GM18520 (cell line): Measurements from ENCODE around the gene ATP1B3.
"Not testable (repeated sequence)": the region's sequence is repeated elsewhere in the genome, so short reads cannot be mapped to it uniquely, and the experiment has no call there.

Experiments
- ATAC-seq: cut with Tn5 transposase; IDR thresholded peaks from one replicate; pipeline ENCODE4 v1.9.1; 2021; ENCODE audit not compliant: unreplicated experiment

Gene ATP1B3

GRCh38 chr3:141876381-141876890 is at the start of gene ATP1B3:
Gene ATP1B3 (plus strand): TSS chr3:141876643. CDS start chr3:141876802, 159 bp downstream.
- peak; percentile 80 for ATAC-seq

DNA sequence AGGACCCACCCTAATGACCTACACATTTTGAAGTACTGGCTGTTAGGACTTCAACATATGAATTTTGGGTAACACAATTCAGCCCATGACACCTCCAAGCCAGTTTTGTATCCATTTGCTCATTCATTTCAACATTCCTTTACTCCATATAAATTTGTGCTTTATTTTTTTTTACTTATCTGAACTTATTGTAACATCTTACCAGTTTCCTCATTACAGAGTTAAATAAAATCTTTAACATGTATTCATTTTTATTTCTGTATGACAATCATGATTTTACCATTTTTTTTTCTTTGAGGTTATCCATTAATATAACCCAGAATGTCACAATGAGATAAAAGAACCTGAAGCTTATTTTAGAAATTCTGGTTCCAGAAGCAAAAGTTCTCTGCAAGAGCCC is 48.0 kb upstream of the ATP1B3 start:
- no peak for ATAC-seq

DNA sequence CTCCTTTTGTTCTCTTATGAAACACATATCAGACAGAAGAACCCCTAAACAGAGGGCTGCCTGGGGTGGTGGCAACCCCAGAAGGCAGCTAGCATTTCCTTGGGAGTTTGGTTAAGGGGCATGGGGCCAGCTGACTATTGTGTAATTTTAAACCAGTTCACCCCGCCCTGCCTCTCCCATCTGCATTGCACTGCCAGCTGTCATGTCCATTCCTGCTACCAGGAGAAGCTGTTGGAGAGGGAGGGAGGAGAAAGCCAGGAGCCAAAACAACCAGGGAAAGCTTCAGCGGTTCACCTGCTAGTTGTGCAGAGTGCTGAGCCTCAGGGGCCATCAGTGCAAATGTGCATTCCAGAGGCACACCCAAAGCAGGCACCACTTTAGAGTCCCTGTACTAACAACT is 47.6 kb upstream of the ATP1B3 start:
- no peak for ATAC-seq

- no peak for ATAC-seq
Measured at GRCh38 chr3:141830508-141830907, 45.9 kb upstream of the ATP1B3 start.

DNA sequence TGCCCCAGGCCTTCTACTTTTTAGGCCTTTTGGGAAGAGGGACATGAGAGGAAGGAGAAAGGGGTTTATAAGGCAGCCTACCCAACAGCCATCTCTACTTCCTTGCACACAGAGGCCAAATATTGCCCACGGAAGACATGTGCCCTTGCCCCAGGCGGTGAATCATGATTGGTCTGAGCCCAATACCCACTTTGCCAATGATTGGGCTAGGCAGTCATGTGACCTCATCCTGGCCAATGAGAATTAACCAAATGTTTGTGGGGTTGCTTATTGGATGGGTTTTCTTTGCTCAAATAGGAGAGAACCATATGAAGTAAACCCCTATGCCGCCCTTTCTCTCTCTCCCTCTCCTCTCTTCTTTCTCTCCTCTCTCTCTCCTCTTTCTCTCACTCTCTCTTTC is 42.2 kb upstream of the ATP1B3 start:
- ATAC-seq, result no peak

DNA sequence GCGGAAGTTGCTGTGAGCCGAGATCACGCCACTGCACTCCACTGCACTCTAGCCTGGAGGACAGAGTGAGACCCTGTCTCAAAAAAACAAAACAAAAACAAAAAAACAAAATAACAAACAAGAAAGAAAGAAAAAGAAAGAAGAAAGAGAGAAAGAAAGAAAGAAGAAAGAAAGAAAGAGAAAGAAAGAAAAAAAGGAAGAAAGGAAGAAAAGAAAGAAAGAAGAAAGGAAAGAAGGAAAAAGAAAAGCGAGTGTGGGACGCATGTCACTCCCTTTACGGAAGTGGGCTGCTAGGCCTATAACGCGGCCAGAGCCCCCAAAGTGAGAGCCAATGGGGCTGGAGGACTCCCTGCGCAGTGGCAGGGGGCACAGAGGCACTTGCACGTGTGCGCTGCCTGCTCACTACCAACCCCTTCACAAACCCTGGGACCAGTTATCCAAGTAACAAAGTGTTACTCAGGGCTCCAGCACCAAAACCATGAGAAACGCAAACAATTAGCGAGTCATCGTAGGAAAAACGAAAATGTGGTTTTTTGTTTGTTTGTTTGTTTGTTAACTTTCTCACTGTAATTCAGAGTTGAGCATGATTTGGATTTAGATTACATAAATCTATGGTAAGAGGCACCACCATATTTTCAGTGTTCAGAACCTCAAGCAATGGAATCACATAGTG is 40.8 kb upstream of the ATP1B3 start:
- no peak for ATAC-seq

- no peak for ATAC-seq
Measured at GRCh38 chr3:141839389-141839788, 37.1 kb upstream of the ATP1B3 start.

DNA sequence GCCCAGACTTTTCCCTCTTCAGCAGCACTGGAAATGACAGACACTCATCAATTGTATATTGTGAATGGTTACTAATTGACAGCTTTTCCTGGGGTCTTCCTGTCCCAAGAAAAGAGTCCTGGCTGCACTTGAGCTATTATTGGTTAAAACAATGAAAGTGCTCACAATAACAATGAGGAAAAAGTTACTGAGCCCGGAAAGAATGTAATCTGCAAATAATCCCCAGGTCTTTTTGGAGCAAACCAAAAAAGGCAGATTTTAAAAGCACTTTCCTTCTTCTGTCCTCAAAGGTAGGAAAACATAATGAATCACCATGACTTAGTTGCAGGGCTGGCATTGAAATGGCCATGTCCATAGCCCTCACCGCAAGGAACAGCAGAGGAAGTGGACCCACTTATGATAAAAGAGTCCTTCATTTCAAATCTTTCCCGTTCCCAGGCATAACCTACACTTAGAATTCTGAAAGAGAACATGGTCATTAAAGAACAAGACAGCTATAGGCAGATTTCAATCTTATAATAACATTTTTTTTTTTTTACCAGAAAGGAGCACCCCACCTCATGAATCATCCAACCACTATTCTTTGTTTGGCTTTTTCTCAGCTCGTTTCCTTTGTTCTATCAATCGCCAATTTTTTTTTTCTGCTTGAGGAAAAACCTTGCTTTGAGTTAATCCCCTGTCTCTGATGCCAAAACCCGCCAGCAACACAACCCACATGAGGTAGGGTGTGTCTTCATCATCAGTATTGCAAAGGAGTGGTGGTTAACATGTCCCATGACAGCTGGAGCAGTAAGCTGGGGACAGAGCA is 35.5 kb upstream of the ATP1B3 start:
- ATAC-seq, result no peak

- no peak for ATAC-seq
Measured at GRCh38 chr3:141844108-141844507, 32.3 kb upstream of the ATP1B3 start.

GRCh38 chr3:141844812-141845211 is 31.6 kb upstream of the ATP1B3 start:
- no peak for ATAC-seq

GRCh38 chr3:141845407-141846049 is 30.9 kb upstream of the ATP1B3 start:
- no peak for ATAC-seq

DNA sequence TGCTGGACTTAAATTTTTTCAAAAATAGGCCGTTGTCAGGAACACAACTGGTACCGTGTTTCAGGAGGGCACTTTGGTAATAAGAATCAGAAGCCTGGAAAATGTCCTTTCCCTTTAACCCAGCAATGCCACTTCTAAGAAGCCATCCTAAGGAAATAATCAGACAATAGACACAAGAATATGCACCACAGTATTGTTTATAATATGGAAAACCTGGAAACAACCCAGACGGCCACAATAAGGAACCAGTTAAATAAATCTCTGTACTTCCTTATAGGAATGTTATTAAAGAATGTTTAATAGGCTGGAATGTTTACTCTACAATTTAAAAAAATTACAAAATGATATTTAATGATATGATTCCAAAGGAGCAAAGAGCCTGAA is 30.4 kb upstream of the ATP1B3 start:
- ATAC-seq, result no peak

GRCh38 chr3:141848159-141848748 is 28.2 kb upstream of the ATP1B3 start:
- not testable (repeated sequence) for ATAC-seq

GRCh38 chr3:141849056-141849815 is 27.2 kb upstream of the ATP1B3 start:
- no peak for ATAC-seq

DNA sequence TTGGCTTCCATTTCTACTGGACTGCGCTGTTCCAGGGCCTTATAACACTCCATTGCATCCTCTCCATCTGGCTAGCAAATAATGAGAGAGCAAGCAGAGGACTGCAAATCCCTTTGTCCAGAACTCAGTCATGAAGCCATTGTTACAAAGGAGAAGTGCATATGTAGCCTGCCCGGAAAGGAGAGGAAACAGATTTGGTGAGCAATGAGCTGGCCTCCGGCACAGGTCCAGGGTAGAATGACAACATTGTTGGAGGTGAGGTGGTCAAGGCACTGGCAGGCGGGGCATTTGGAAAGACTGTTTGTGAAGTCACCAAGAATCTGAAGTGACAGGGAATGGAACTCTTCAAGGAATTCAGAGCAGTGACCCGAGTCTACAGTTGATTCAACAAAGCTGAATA is 25.0 kb upstream of the ATP1B3 start:
- ATAC-seq, result no peak

GRCh38 chr3:141853081-141853601 is 23.3 kb upstream of the ATP1B3 start:
- no peak for ATAC-seq

GRCh38 chr3:141853629-141854168 is 22.7 kb upstream of the ATP1B3 start:
- ATAC-seq, result no peak

DNA sequence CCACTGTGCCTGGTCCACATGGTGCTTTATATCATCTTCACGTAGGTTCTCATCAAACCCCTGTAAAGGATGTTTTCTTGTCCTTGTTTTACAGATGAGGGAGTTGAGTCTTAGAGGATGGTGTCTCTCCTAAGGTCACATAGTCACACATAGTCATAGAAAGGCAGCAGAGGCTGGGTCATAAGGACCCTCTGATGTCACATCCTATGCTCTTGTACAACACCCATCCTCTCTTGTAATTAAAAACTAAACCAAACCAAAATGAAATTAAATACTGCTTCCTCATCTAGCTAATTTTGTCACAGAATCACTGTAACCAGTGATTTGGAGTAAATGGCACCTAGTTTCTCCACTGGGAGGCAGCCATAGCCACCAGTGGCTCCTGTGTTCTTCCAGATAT is 21.8 kb upstream of the ATP1B3 start:
- ATAC-seq, result no peak

DNA sequence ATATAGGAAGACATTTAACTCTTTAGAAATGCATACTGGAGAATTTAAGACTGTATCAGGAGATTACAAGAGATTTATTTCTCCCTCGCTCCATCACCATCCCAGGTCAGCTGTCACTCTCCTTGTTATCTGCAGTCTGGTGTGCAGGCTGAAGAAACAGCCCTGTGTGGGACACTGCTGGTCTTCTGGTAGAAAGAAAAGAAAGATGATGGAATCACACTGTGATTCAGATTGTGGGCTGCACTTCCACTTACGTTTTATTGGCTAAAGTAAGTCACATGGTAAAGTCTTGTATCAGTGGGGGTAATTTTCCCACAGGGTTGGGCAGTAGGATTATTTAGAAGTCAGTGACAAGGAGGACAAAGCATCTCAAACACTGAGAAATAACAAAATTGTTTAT is 18.1 kb upstream of the ATP1B3 start:
- no peak for ATAC-seq

DNA sequence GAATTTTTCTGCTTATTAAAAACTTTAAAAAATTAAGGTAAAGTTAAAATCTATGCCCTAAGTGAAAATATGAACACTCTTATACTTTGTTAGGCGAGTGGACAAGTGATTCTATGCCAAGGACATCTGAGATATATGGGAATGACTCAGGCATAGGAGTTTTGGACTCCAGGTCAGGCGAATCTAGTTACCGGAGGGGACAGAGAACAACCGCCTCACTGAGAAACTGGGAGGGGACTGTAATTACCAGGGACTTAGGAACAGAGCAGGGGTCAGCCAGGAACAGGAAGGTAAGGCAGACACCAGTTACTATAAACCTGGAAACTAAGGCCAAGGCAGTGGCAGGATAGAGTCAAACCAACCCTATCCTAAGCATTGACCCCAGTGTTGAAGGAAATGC is 16.8 kb upstream of the ATP1B3 start:
- ATAC-seq, result no peak
